ENCODE data around the gene RBBP7.
A peak's percentile ranks its signal among the peaks of the same experiment; 100 is the strongest.

Gene RBBP7

DNA sequence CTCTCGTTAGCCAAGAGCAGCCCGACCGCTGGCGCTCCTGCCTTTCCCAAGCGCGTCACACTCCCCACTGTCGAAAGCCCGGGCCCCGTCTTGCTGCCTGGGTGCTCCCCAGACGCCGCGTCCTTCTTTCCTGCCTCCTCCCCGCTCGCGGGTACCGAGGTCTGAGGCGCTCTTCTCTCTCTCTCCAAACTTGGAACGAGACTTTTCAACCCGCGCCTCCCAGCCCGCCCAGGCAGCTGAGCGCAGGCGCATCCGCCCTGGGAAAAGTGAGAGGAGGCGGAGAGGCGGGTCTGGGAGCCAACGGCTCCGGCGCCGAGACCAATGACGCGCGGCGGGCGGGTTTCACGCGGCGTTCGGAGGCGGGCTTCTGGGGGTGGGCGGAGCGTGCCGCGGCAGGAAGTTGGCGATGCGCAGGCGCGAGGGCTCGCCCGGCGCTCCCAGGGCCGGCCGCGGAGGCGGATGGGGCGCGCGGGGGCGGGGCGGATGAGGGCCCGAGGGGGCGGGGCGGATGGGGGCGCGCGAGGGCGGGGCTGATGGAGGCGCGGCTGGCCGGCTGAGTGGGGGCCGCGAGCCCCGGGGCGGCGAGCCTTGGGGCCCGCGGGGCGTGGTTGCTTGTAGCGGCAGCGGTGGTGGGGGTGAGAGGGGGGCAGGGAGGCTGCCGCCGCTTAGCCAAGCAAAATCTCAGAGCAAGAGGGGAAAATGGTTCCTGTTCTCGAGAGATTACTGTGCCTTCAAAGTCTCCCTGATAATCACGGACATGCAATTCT, at the start of gene RBBP7:
Gene RBBP7, minus strand, starts transcription at position 268 of the 767 bp plus-strand sequence. CDS start 309 bp downstream, outside the sequence.
- H3K9me3 Mint-ChIP-seq, result no peaks in the 10 kb centered on the region
- peak within 1 kb of the TSS; percentile 97 for H3K4me3 Mint-ChIP-seq

DNA sequence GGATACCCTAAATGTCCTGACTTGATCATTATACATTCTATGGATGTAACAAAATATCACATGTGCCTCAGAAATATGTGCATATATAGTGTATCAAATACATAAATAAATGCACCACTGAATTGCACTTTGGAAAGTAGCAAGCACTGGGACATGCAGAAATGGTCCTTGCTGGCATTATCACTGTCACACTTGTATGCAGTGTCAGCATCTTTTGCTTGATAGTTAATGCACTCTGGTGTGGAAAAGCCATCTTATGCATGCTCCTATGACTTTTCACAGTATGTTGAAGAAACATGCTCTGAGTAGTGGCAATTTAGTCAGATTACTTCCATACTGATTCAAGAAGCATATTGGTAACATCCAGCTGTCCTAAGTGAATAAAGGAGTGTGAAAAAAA, 48.8 kb upstream of the RBBP7 start:
- Mint-ChIP-seq H3K9me3 (no peaks in the 10 kb centered on the region), H3K27ac (no peak overlapping the region), H3K4me1 (no peaks in the 10 kb centered on the region), H3K36me3 (no peaks in the 10 kb centered on the region), H3K4me3 (no peak overlapping the region), H3K27me3 (no peaks in the 10 kb centered on the region)

More for the DNA sequence above, at the start of gene RBBP7:
- Mint-ChIP-seq H3K4me1 (peaks cover 36% of the 10 kb centered on the region), H3K27me3 (no peaks in the 10 kb centered on the region), H3K27ac (peak within 1 kb of the TSS; percentile 99), H3K36me3 (peaks cover 5% of the 10 kb centered on the region)

DNA sequence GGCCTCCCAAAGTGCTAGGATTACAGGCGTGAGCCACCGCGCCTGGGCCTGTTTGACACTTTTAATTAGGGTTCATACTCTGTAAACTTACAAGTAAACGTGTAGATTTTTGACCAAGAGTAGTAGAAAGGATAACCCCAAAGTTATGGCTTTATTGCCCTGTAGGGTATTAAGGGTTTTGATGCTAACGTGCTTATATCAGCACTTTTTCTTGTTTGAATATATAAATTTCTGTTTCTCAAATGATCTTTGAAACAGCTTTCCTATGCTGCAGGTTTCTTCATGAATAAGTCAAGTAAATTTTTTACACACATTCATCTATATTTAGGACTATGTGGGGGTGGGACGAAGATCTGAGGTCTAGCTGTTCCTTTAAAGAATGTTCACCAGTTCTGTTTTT, 47.0 kb upstream of the RBBP7 start:
- Mint-ChIP-seq H3K4me3 (no peak overlapping the region), H3K4me1 (no peaks in the 10 kb centered on the region), H3K9me3 (no peaks in the 10 kb centered on the region), H3K36me3 (no peaks in the 10 kb centered on the region), H3K27ac (no peak overlapping the region), H3K27me3 (no peaks in the 10 kb centered on the region)

DNA sequence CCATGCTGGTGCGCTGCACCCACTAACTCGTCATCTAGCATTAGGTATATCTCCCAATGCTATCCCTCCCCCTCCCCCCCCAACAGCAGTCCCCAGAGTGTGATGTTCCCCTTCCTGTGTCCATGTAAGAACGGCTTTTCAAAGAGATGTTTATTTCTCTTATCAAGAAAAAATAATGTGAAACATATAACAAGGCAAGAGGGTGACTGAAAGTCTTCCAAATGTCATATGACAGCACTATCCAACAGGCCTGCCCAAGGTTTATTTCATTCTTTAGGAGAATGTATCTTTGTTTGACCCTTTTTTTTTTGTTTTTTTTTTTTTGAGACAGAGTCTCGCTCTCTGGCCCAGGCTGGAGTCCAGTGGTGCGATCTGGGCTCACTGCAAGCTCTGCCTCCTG, 46.4 kb upstream of the RBBP7 start:
- Mint-ChIP-seq H3K27me3 (no peaks in the 10 kb centered on the region), H3K4me3 (no peak overlapping the region), H3K27ac (no peak overlapping the region), H3K36me3 (no peaks in the 10 kb centered on the region), H3K9me3 (no peaks in the 10 kb centered on the region), H3K4me1 (no peaks in the 10 kb centered on the region)

DNA sequence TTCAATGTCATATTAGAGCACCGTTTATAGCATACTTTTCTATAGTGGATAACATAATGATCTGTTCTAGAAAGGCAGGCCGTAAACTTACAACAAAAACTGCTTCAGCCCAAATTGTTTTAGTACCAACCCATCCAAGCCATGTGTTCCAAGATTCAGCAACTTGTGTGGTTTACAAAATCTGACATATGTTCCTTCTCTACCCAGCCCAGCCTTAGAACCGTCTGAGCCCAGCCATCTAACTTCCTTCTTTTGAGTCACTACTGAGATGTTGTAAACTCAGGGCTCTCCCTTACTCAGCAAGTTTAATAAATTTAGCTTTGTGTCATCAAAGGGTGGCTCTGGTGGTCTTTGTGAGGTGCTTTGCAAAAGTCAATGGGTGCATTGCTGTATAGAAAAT, 43.9 kb upstream of the RBBP7 start:
- no peaks in the 10 kb centered on the region for H3K36me3 Mint-ChIP-seq
- H3K9me3 Mint-ChIP-seq, result no peaks in the 10 kb centered on the region

DNA sequence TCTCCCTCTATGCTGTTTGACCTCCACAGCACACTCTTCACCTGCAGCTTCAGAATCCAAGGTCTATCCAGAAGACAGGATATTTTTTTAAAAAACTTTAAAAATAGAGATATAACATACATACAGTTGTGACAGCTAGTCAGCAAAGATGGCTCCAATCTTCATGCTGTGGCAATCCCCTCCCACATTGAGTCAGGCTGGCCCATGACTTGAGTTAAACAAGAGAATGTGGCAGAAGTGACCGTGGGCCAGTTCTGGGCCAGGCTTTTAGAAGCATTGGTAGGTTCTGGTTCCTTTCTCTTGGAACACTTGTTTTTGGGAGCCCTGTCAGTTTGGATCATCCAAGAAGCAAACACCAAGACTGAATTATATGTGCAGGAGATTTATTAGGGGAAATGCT, 40.2 kb upstream of the RBBP7 start:
- Mint-ChIP-seq H3K4me1 (no peaks in the 10 kb centered on the region), H3K27me3 (no peaks in the 10 kb centered on the region), H3K36me3 (no peaks in the 10 kb centered on the region), H3K9me3 (no peaks in the 10 kb centered on the region), H3K4me3 (no peak overlapping the region), H3K27ac (no peak overlapping the region)

More for the DNA sequence above, 43.9 kb upstream of the RBBP7 start:
- Mint-ChIP-seq H3K27me3 (no peaks in the 10 kb centered on the region), H3K27ac (no peak overlapping the region), H3K4me3 (no peak overlapping the region), H3K4me1 (no peaks in the 10 kb centered on the region)

DNA sequence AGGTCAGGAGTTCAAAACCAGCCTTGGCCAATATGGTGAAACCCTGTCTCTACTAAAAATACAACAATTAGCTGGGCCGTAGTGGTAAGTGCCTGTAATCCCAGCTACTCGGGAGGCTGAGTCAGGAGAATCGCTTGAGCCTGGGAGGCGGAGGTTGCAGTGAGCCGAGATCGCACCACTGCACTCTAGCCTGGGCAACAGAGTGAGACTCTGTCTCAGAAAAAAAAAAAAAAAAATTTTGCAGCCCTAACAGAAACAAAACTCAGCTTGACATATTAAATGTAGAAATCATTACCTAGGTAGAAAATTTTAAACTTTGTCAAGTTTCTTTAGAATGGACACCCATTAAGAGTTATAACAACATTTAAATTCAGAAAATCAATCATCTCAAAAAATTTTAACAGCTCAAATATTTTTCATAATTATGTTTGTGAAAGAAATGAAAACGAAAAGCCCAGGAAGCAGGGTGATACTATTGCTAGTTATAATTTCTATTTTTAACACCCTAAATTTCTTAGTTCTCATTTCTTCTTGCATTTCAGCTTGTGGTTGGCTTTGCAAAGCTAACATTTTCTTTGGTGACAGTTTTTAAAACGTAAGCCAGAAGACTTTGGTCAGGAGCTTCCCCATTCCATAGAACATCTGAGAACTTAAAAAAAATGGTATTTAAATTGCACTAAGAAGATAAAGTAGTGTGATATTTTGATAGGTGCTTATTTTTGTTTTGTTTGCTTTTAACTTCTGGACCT, 33.3 kb upstream of the RBBP7 start:
- no peak overlapping the region for H3K4me3 Mint-ChIP-seq
- H3K36me3 Mint-ChIP-seq, result no peaks in the 10 kb centered on the region
- H3K4me1 Mint-ChIP-seq, result no peaks in the 10 kb centered on the region
- H3K9me3 Mint-ChIP-seq, result no peaks in the 10 kb centered on the region
- no peak overlapping the region for H3K27ac Mint-ChIP-seq
- peaks cover 4% of the 10 kb centered on the region for H3K27me3 Mint-ChIP-seq

DNA sequence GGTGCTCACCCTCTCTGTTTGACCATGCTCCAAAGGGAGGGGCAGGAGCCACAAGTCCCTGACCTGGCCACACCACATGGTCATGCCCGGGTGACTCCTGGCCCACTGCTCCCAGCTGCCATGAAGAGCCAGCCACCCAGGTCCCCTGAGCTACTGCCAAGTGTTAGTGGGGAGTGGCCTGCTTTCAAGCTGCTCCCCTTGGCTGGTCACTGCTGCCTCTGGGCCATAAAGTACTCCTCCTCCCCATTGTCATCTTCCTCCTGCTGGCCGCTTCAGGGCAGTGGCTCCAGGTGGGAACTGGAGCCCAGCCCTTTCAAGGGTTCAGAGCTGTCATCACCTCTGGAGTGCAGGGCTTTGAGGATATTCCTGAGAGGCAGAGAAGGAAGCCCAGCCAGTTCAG, 27.3 kb upstream of the RBBP7 start:
- H3K9me3 Mint-ChIP-seq, result no peaks in the 10 kb centered on the region
- H3K4me1 Mint-ChIP-seq, result peaks cover 4% of the 10 kb centered on the region
- no peak overlapping the region for H3K4me3 Mint-ChIP-seq
- H3K36me3 Mint-ChIP-seq, result no peaks in the 10 kb centered on the region
- no peak overlapping the region for H3K27ac Mint-ChIP-seq
- H3K27me3 Mint-ChIP-seq, result peaks cover 2% of the 10 kb centered on the region

DNA sequence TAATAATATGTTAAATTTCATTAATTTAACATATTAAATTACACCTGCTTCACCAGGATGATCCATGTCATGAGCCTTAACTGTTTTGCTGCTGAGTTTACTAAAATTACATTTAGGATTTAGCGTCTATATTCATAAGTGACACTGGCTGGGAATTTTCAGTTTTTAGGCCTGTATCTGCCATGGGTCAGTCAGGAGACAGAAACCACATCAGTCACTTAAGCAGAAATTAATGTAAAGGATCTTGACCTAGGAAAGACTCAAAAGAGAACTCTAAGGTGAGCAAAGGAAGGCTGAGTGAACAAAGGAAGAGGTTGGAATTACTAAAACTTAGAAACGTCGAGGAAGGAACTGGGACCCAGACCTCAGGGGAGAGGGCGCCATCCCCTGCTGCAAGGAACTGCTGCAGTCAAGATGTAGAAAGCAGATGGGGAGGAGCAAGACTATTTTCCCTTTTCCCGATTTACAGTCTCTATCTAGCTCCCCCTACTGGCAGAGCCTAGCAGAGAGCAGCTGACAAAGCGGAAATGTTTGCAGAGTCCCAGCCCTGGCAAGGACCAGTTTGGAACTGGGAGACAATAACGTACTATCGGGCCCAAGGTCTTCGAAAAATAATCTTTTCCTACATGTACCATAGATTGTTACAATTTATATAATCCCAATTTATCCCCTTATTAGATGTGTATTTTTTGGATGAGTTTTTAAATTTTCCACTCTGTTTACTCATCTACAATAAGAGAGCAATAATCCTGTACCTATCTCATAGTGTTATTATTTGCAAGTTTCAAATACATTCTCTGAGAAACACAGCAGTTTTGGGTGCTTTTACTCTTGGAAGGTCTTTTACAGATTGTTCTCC, 22.6 kb upstream of the RBBP7 start:
- Mint-ChIP-seq H3K4me1 (peaks cover 24% of the 10 kb centered on the region), H3K4me3 (no peak overlapping the region), H3K27me3 (no peaks in the 10 kb centered on the region), H3K36me3 (no peaks in the 10 kb centered on the region), H3K9me3 (no peaks in the 10 kb centered on the region), H3K27ac (no peak overlapping the region)

DNA sequence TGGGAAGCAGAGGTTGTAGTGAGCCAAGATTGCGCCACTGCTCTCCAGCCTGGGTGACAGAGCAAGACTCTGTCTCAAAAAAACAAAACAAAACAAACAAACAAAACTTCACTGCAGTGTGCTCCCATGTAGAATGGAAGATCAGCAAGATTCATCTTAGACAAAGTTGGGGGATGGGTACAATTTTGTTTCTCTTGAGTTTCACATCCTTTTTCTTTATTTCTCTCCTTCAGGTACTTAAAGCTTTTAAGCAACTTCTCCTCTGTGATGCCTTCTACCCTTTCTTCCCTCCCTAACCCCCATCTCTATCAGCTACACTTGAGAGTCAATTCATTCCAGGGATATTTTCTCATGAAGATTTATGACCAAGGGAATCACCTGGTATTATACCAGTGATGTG, 15.5 kb upstream of the RBBP7 start:
- H3K4me3 Mint-ChIP-seq, result no peak overlapping the region
- no peaks in the 10 kb centered on the region for H3K9me3 Mint-ChIP-seq
- no peaks in the 10 kb centered on the region for H3K36me3 Mint-ChIP-seq
- no peak overlapping the region for H3K27ac Mint-ChIP-seq
- H3K4me1 Mint-ChIP-seq, result peaks cover 22% of the 10 kb centered on the region
- H3K27me3 Mint-ChIP-seq, result no peaks in the 10 kb centered on the region

DNA sequence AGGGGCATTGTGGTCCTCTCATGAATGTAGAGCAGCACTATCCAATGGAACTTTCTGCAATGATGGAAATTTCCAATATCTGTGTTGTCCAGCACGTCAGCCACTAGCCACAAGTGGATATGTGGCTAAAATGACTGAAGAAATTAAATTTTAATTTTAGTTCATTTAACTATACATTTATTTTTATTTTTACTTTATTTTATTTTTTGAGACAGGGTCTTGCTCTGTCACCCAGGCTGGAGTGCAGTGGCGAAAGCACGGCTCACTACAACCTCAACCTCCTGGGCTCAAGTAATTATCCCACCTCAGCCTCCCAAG, 13.3 kb upstream of the RBBP7 start:
- Mint-ChIP-seq H3K9me3 (no peaks in the 10 kb centered on the region), H3K4me1 (peaks cover 7% of the 10 kb centered on the region), H3K4me3 (no peak overlapping the region), H3K36me3 (no peaks in the 10 kb centered on the region), H3K27ac (no peak overlapping the region), H3K27me3 (no peaks in the 10 kb centered on the region)

DNA sequence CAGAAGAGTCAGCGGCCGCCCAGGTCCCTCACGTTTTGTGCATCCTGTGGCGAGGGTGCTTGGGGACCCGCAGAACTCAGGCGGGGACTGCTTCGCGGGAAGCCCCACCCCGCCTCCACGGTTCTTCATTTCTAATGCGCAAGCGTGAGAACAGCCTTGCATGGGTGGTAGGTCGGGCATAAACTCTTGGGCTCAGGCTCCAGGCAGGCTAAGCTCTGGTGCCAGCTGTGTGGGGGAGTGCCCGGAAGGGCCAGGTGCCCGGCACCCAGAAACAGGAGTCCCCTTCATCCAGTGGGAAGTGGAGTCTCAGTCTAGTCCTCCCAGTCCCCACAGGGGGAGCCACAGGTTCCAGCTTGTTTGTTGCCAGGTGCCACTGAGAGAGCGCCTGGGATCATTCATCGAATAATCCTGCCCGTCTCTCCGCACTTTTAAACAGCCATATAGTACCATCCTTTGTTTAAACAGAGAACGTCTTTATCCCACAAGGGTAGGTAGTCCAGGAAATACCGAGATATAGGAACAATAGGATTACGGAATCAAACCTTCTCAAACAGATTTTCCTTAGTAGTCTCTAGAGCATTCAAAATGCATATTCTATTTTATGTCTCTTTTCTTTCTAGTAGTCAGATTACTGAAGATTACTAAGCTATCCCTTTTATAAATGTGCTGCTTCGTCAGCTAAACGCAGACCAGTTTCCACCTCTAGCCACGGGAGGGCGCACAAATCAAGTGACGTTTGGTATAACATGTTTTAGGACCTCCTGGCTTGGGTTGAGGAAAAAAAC, 12.7 kb upstream of the RBBP7 start:
- Mint-ChIP-seq H3K27ac (peak overlapping the region; percentile 68), H3K36me3 (no peaks in the 10 kb centered on the region), H3K4me1 (peaks cover 4% of the 10 kb centered on the region), H3K4me3 (peak overlapping the region; percentile 82), H3K27me3 (no peaks in the 10 kb centered on the region), H3K9me3 (no peaks in the 10 kb centered on the region)

DNA sequence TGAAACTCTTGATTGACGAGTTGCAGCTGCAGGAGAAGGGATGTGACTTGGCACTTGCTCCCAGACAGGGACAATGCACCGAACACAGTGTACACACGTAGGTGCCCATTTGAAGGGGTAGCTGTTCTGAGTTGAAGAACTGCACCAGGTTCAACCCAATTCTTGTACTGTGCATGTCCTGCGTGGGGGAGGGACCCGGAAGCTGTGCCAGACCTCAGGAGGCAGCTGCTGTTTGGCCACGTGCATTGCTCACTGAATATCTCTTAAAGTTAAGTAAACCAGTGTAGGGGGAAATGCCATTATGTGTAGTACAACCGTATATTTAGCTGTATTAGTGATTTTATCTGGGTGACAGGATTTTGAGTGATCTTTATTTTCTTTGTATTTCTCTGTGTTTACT, 12.0 kb upstream of the RBBP7 start:
- Mint-ChIP-seq H3K36me3 (no peaks in the 10 kb centered on the region), H3K4me3 (peak overlapping the region; percentile 82), H3K27me3 (no peaks in the 10 kb centered on the region), H3K9me3 (no peaks in the 10 kb centered on the region), H3K27ac (no peak overlapping the region), H3K4me1 (peaks cover 4% of the 10 kb centered on the region)

DNA sequence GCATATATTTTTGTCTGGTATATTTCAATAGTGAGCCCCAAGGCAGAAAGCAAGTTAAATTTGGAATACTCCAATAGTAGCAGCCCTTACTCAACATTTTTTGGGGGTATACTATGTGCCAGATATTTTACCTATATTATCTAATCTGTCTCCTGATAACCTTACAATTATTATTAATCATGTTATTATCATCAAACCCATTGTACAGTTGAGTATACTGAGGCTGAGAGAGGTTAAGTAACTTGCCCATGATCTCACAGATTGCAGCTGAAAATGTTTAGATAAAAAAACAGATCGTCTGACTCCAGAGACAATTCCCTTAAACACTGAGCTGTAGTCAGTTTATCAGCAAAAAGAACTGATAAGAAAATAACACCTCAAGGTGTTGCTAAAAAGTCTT, 6.5 kb upstream of the RBBP7 start:
- no peak overlapping the region for H3K27ac Mint-ChIP-seq
- no peak overlapping the region for H3K4me3 Mint-ChIP-seq
- no peaks in the 10 kb centered on the region for H3K9me3 Mint-ChIP-seq
- no peaks in the 10 kb centered on the region for H3K27me3 Mint-ChIP-seq
- H3K4me1 Mint-ChIP-seq, result no peaks in the 10 kb centered on the region
- H3K36me3 Mint-ChIP-seq, result no peaks in the 10 kb centered on the region

DNA sequence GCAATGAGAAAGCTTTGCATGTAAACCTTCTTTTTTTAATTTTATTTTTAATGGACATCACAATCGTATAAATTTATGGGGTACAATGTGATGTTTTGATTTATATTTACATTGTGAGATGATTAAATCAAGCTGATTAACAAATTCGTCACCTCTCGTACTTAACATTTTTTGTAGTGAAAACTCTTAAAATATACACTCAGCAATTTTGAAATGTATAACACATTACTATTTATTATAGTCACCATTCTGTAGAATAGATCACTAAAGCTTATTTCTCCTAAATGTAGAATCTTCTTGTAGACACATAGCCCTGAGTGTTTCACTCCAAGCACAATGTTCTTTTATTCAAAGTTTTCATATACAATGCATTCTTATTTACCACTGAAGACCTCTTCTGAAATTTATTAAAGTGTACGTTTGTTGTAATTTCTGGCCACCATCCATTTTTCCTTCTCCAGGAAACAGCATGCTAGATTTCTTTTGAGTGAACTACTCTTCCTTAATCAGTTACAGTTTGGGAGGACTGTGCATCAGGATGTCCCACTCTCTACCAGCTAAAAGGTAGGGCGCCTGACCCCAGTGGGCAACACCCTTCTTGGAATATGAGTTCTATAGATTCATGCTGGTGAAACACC, 4.4 kb upstream of the RBBP7 start:
- H3K4me3 Mint-ChIP-seq, result no peak overlapping the region
- H3K4me1 Mint-ChIP-seq, result peaks cover 7% of the 10 kb centered on the region
- no peaks in the 10 kb centered on the region for H3K9me3 Mint-ChIP-seq
- no peak overlapping the region for H3K27ac Mint-ChIP-seq
- H3K27me3 Mint-ChIP-seq, result no peaks in the 10 kb centered on the region
- no peaks in the 10 kb centered on the region for H3K36me3 Mint-ChIP-seq

Measured in activated naive CD4-positive, alpha-beta T cell treated with anti-CD3 and anti-CD28 coated beads, Interleukin-2, amount 50 U/mL, for 24 hours (primary cell).